Epithelial cell of esophagus (primary cell): Measurements from ENCODE around the gene RNU6-9.

Source experiments
- DNase-seq: peaks from one replicate; pipeline ENCODE4 v3.0.0; 2010; ENCODE audit warnings: low read depth
- H3K4me3 ChIP-seq: 2 replicates; pipeline ENCODE4 v1.5.1; 2011; ENCODE audit warnings: mild to moderate bottlenecking, low read length, control low read depth
- CTCF ChIP-seq: IDR thresholded peaks from 2 replicates; pipeline ENCODE4 v1.5.1; 2011; ENCODE audit warnings: low read depth, mild to moderate bottlenecking, low read length, control low read depth, inconsistent platforms; ENCODE audit not compliant: insufficient read depth; ENCODE audit errors: missing control alignments

RNU6-9 gene

DNA sequence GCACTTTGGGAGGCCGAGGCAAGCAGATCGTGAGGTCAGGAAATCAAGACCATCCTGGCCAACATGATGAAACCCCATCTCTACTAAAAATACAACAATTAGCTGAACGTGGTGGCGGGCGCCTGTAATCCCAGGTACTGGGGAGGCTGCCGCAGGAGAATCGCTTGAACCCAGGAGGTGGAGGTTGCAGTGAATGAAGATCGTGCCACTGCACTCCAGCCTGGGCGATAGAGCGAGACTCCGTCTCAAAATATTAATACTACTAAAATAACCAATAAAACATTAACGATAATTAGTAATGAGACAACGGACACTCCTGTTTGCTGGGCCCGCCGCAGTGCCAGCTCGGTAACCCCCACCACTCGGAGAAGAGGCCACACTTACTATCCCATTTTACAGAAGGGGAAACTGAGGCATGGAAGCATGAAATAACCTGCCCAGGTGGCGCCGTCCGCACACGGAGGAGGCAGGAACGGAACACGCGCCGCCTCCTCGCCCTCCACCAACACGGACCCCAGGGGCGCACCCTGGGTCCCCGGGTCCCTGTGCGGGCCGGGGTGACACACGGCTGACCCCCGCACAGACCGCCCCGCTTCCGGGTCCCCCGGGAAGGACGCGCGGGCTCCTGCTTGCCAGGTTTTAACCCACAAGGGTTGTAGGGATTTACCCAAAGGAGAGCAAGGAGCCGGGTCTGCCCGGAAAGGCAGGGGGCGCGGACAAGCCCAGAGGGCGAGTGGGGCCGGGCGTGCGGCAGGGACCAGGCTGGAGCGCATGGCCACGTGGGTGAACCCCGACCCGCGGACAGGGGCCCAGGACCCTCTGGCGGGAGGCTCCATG lies 18.1 kb downstream of the RNU6-9 start:
- TF ChIP-seq CTCF, result no peak
- peak overlapping the region; percentile 10 for H3K4me3 ChIP-seq
- no peak for DNase-seq

DNA sequence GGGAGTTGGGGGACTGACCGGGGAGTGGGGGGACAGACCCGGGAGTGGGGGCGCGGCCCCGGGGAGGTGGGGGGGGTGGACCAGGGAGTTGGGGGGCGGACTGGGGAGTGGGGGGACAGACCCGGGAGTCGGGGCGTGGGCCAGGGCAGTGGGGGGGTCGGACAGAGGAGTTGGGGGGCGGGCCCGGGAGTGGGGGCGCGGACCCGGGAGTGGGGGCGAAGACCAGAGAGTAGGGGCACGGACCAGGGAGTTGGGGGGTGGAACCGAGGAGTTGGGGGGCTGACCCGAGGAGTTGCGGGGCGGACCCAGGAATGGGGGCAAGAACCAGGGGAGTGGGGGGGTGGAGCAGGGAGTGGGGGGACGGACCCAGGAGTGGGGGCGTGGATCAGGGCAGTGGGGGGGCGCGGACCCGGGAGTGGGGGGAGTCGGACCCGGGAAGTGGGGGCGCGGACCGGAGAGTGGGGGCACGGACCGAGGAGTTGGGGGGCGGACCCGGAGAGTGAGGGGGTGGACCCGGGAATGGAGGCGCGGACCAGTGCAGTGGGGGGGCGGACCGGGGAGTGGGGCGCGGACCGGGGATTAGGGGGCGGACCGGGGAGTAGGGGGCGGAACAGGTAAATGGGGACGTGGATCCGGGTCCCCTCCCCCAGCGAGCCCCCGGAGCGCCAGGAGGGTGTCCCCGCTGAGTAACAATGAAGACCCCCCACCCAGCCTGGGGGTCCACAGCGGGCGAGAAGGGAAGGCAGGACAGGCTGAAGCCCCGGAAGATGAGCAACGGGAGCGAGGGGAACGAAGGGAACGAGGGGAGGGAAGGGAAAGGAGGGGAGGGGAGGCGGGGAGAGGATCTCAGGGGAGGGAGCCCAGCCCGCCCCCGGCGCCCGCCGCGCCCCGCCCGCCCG lies 19.1 kb downstream of the RNU6-9 start:
- DNase-seq, result peak; percentile 24
- TF ChIP-seq CTCF, result no peak
- H3K4me3 ChIP-seq, result peak overlapping the region; percentile 84

- peak within 1 kb of the TSS; percentile 84 for H3K4me3 ChIP-seq
- peak; percentile 70 for DNase-seq
- no peak for TF ChIP-seq CTCF
Observed at GRCh38 chr19:913080-913748, 19.9 kb downstream of the RNU6-9 start, which contains the start of gene R3HDM4. Gene R3HDM4, minus strand, starts transcription at chr19:913219. Its CDS starts 62 bp downstream, at chr19:913157.

DNA sequence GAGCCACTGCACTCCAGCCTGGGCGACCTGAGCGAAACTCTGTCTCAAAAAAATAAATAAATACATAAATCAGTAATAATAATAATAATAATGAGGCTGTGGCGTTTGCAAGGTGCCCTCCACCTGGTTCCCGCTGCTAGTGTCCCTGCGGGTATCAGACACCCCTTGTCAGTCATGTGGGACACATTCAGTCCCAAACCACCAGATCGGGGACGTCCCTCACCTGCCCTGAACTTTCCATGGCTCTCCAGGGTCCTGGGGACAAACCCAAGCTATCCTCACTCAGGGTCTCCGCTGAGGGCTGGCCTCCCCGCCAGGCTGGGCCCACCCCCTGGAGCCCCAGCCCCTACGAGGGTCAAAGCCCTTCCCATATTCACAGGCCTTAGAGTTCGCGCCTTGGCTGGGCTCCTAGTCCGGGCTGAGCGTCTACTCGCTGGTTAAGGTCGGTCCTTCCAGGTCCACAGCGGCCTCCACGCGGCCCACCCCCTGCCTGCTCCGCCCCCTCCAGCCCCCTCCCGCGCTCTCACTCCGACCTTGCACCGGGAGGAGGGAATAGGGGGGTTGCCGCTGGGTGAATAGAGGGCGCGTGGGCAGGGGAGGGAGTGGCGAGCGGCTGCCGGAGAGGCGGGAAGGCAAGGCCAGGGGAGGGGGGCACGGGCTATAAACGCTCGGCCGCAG lies 23.5 kb downstream of the RNU6-9 start:
- TF ChIP-seq CTCF, result no peak
- DNase-seq, result no peak
- H3K4me3 ChIP-seq, result no peak overlapping the region

DNA sequence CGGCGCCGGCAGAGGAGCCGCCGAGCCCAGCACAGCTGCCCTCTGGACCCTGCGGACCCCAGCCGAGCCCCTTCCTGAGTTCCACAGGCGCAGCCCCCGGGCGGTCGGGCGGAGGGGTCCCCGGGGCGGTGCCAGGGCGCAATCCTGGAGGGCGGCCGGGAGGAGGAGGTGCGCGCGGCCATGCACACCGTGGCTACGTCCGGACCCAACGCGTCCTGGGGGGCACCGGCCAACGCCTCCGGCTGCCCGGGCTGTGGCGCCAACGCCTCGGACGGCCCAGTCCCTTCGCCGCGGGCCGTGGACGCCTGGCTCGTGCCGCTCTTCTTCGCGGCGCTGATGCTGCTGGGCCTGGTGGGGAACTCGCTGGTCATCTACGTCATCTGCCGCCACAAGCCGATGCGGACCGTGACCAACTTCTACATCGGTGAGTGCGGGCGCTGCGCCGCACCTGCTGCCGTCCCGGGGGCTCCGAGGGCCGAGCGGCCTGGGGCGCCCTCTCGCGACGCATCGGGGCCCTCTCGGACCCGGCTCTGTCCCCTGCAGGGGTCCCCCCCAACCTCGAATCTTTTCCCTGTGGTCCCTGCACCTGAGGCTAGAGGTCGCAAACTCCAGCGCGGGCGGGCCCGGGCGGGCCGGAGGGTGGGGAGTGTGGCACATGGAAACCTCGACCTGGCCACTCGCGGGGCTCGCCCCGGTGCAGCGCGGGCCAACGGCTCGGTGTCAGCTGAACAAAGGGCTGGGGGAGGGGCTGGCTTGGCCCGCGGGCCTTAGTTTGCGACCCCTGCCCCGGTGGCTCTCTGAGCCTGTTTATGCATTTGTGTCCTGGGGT lies 24.3 kb downstream of the RNU6-9 start, which contains the start of gene KISS1R:
Gene KISS1R, plus strand, starts transcription at position 11 of the 829 bp plus-strand sequence. Its CDS starts 170 bp downstream, at position 181.
- peak; percentile 22 for TF ChIP-seq CTCF
- H3K4me3 ChIP-seq, result no peak within 1 kb of the TSS
- DNase-seq, result peak; percentile 37
